Stomach (tissue), 9 donors: ENCODE measurements around the gene TUBGCP3. TPM values are rescaled to one million over a fixed set of nuclear protein-coding genes. Genes with fewer than 3 reads are reported as not detected.

Experiments used
- DNase-seq, 2 donors: peaks; one replicate each; pipeline versions ENCODE4 v3.0.0 to v3.0.0-alpha.2; 2013 to 2019
- H3K27ac ChIP-seq, 5 donors: fragments of 200-600 bp in 4 of 5; sonication (generic) in 4 of 5; one replicate each; pipeline ENCODE4 v1.5.1; 2013 to 2019; ENCODE audit warnings: mild to moderate bottlenecking in 1 of 5, moderate library complexity in 1 of 5
- H3K27me3 ChIP-seq, 3 donors: fragments of 200-600 bp; sonication (generic); one replicate each; pipeline ENCODE4 v1.5.1; 2017 to 2019; ENCODE audit warnings: mixed run types in 1 of 3
- H3K36me3 ChIP-seq, 4 donors: fragments of 200-600 bp; sonication (generic); 1 replicate in 3 of 4; 2 replicates in 1 of 4; pipeline ENCODE4 v1.5.1; 2016 to 2019
- H3K4me1 ChIP-seq, 4 donors: fragments of 200-600 bp; sonication (generic); one replicate each; pipeline ENCODE4 v1.5.1; 2016 to 2019
- H3K4me3 ChIP-seq, 4 donors: fragments of 200-600 bp; sonication (generic) in 3 of 4; one replicate each; pipeline ENCODE4 v1.5.1; 2016 to 2019; ENCODE audit warnings: mild to moderate bottlenecking in 1 of 4
- H3K9me3 ChIP-seq, 4 donors: fragments of 200-600 bp; sonication (generic); one replicate each; pipeline ENCODE4 v1.5.1; 2016 to 2019
- EP300 ChIP-seq: sonication (generic); formaldehyde crosslinking; IDR thresholded peaks from one replicate; pipeline ENCODE4 v1.6.1; 2017; ENCODE audit warnings: antibody characterized with exemption
- POLR2A ChIP-seq, 4 donors: fragments of 450-650 bp; IDR thresholded peaks; one replicate each; pipeline ENCODE4 v1.6.1; 2016; ENCODE audit warnings: antibody characterized with exemption in 4 of 4, control low read depth in 2 of 4, mild to moderate bottlenecking in 1 of 4, moderate library complexity in 1 of 4
- POLR2AphosphoS5 ChIP-seq, 3 donors: sonication (generic); formaldehyde crosslinking; IDR thresholded peaks; one replicate each; pipeline ENCODE4 v1.6.1; 2016; ENCODE audit warnings: antibody characterized with exemption in 3 of 3
- WGBS, 5 donors: extraction: QIAGEN DNeasy Blood & Tissue Kit in 3 of 5; methylation state at CpG; one replicate each; pipeline versions ENCODE4 v1.1.5 to v1.1.7; 2013 to 2018; 5-methylcytosine and 5-hydroxymethylcytosine counted together
- intact Hi-C: fragments of 100-400 bp; cut with DNase I; formaldehyde crosslinking; loops from one replicate; pipeline ENCODE4 v1.15.1; 2023; ENCODE audit warnings: low total_unique reads
- polyA plus RNA-seq, 3 donors: library from polyadenylated mRNA; stranded (reverse); fragments of 200-250 nt; gene quantifications; one replicate each; pipeline ENCODE4 v1.2.3, GENCODE V29; 2013
- total RNA-seq, 5 donors: library from RNA; depleted of rRNA; stranded (reverse); fragments of >200 nt; gene quantifications; one replicate each; pipeline versions ENCODE4 v1.1.0 to v1.2.3, GENCODE V29; 2014 to 2016
- TF ChIP-seq, protein P1 (sequence below), 7 experiments: fragments of 450-650 bp in 4 of 7; fragments of 200-600 bp in 3 of 7; sonication (generic) in 3 of 7; IDR thresholded peaks; one replicate each; pipeline ENCODE4 v1.5.1; 2016 to 2019; ENCODE audit warnings: antibody characterized with exemption in 7 of 7, control low read depth in 2 of 7, mild to moderate bottlenecking in 1 of 7
- donor health status: healthy with polysubstance abuse.
- donor health status: Bipolar disorder and iron deficiency.
- donor health status: healthy.

TUBGCP3 gene
- total and polyA plus RNA-seq, 8 donors, result 7.8 to 49.6 (median 15.2) TPM

DNA sequence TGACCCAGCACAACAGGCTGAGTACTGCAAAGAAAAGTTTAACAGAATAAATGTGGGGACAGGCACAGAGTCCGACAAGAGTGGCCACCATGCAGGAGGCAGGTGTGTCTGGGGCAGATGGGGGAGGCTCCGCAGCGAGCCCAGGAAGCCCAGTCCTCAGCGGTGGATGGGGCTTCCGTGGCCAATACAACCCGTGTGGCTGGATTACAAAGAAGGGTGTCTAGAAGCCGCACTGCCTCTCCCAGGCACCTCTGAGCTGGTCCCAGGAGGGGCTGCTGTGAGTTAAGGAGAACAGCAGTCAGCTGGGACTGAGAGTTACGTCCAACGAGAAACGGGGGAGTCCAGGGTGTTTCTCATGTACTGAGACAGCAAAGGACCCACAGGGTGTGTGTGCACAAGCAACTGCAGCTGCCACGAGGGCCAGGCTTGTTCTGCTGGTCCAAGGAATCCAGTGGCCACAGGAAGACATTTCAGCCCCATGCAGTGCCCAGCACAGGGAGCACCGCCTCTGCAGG is 141.5 kb downstream of the TUBGCP3 start:
- H3K36me3 ChIP-seq, result no peaks in the 10 kb centered on the region
- H3K27me3 ChIP-seq, result peaks cover 5 to 64% (median 35%) of the 10 kb centered on the region in 3 donors
- DNase-seq, result peak in 1 of 2 donors; percentile 17
- no peak for TF ChIP-seq POLR2AphosphoS5 (IDR thresholded peaks at IDR 0.05)
- TF ChIP-seq, protein P1, sequence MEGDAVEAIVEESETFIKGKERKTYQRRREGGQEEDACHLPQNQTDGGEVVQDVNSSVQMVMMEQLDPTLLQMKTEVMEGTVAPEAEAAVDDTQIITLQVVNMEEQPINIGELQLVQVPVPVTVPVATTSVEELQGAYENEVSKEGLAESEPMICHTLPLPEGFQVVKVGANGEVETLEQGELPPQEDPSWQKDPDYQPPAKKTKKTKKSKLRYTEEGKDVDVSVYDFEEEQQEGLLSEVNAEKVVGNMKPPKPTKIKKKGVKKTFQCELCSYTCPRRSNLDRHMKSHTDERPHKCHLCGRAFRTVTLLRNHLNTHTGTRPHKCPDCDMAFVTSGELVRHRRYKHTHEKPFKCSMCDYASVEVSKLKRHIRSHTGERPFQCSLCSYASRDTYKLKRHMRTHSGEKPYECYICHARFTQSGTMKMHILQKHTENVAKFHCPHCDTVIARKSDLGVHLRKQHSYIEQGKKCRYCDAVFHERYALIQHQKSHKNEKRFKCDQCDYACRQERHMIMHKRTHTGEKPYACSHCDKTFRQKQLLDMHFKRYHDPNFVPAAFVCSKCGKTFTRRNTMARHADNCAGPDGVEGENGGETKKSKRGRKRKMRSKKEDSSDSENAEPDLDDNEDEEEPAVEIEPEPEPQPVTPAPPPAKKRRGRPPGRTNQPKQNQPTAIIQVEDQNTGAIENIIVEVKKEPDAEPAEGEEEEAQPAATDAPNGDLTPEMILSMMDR (IDR thresholded peaks at IDR 0.05), result no peak
- no peak for TF ChIP-seq EP300
- TF ChIP-seq POLR2A (IDR thresholded peaks at IDR 0.05), result no peak
- no peak overlapping the region for H3K27ac ChIP-seq
- no peak overlapping the region for H3K4me3 ChIP-seq
- H3K4me1 ChIP-seq, result peaks cover 0 to 17% (median 9%) of the 10 kb centered on the region in 4 donors
- intact Hi-C loops, result no loop called here
- WGBS, 5 donors, result 71 to 77% (median 73%) methylated on average over 9 to 12 of the region's 12 CpGs
- H3K9me3 ChIP-seq, result no peaks in the 10 kb centered on the region

DNA sequence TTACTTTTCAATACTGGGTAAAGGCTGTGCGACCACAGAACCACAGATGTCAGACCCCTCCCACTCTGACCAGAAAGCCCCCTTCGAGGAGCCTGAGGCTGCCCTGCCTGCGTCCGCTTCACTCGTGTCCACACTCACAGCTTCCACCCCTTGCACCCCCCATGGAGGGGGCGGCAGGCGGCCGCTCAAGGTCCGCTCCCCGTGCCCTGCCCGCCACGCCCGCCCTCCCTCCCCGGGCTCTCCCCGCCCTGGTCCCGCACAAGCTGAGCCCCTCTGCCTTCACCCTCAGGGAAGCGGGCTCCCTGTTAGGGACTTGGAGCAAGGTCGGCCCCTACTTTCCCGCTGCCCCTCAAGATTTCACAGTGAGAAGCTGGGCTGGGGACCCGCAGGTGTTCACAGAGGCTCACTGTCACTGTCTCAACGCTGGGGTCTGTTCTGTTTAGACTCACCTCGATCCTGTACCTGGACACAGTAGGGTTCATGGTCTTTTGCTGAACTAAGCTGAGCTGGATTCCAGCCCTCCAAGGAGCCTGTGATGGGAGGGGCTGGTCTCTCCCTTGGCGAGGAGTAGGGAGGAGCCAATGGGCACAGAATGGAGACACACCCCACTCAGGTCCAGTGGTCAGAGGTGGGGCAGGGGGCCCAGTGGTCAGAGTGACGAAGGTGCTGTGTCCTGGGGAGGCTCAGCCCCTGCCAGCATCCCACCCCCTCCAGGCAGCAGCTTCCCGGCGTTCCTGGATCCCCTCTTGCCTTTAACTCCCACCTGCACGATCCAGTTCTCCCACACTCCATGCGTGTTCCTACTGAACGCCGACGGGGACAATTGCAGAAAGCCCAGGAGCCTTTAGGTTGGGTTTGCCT is 142.3 kb downstream of the TUBGCP3 start:
- intact Hi-C loops, result no loop called here
- TF ChIP-seq EP300, result no peak
- TF ChIP-seq POLR2AphosphoS5 (IDR thresholded peaks at IDR 0.05), result no peak
- TF ChIP-seq, protein P1 (IDR thresholded peaks at IDR 0.05), result no peak
- no peak for TF ChIP-seq POLR2A (IDR thresholded peaks at IDR 0.05)

GRCh38 chr13:112444416-112445399 is 143.2 kb downstream of the TUBGCP3 start:
- H3K9me3 ChIP-seq, result no peaks in the 10 kb centered on the region
- peak in 1 of 2 donors; percentile 22 for DNase-seq
- H3K4me3 ChIP-seq, result no peak overlapping the region
- no peak for TF ChIP-seq POLR2AphosphoS5 (IDR thresholded peaks at IDR 0.05)
- TF ChIP-seq EP300, result no peak
- no peak for TF ChIP-seq POLR2A (IDR thresholded peaks at IDR 0.05)
- TF ChIP-seq, protein P1 (IDR thresholded peaks at IDR 0.05), result no peak
- no peaks in the 10 kb centered on the region for H3K36me3 ChIP-seq
- H3K4me1 ChIP-seq, result peaks cover 0 to 17% (median 6%) of the 10 kb centered on the region in 4 donors
- H3K27me3 ChIP-seq, result peaks cover 5 to 80% (median 38%) of the 10 kb centered on the region in 3 donors
- no peak overlapping the region for H3K27ac ChIP-seq
- intact Hi-C loops, result loop anchor here (5.0 kb wide), 1 partner anchor 972 kb away; no protein-coding TSS in a partner anchor
- WGBS, 5 donors, result 78 to 84% (median 81%) methylated on average over 19 to 42 of the region's 42 CpGs

More for the DNA sequence above, 142.3 kb downstream of the TUBGCP3 start:
- WGBS, 5 donors, result 43 to 64% (median 55%) methylated on average over 25 to 31 of the region's 31 CpGs
- Histone ChIP-seq H3K27me3 (peaks cover 5 to 70% (median 38%) of the 10 kb centered on the region in 3 donors), H3K4me1 (peaks cover 0 to 17% (median 8%) of the 10 kb centered on the region in 4 donors), H3K9me3 (no peaks in the 10 kb centered on the region), H3K36me3 (no peaks in the 10 kb centered on the region), H3K4me3 (no peak overlapping the region), H3K27ac (no peak overlapping the region)
- peak in 1 of 2 donors; percentile 22 for DNase-seq

- Histone ChIP-seq H3K36me3 (no peaks in the 10 kb centered on the region), H3K4me1 (peaks cover 0 to 17% (median 6%) of the 10 kb centered on the region in 4 donors), H3K27ac (no peak overlapping the region), H3K27me3 (peaks cover 5 to 85% (median 38%) of the 10 kb centered on the region in 3 donors), H3K9me3 (peaks cover 0 to 3% (median 1%) of the 10 kb centered on the region in 4 donors), H3K4me3 (no peak overlapping the region)
- DNase-seq, result peak; percentile 75 to 87
- intact Hi-C loops, result loop anchor here (5.0 kb wide), 1 partner anchor 972 kb away; no protein-coding TSS in a partner anchor
- WGBS, 5 donors, result 0 to 6% (median 1%) methylated on average over 3 to 10 of the region's 10 CpGs
- TF ChIP-seq, protein P1 (IDR thresholded peaks at IDR 0.05), result peak in 5 of 7 experiments; percentile 48 to 81 (median 75)
- TF ChIP-seq POLR2AphosphoS5 (IDR thresholded peaks at IDR 0.05) (no peak), EP300 (no peak)
Observed at GRCh38 chr13:112443995-112444311, 144.0 kb downstream of the TUBGCP3 start.
